CD4-positive, alpha-beta memory T cell (primary cell): ENCODE data around the gene SEMA4B. TPM values are rescaled to one million over a fixed set of nuclear protein-coding genes. Genes with fewer than 3 reads are reported as not detected.

Experiments
- CTCF ChIA-PET: fragments of 350-600 bp; sonication (Branson Sonifier 250); formaldehyde crosslinking; loops from one replicate; lab custom pipeline; 2021; ENCODE audit warnings: inconsistent platforms; ENCODE audit not compliant: partially characterized antibody; lab: Charles Lee
- POLR2A ChIA-PET: fragments of 350-600 bp; sonication (Branson Sonifier 250); formaldehyde crosslinking; loops from one replicate; lab custom pipeline; 2021; ENCODE audit not compliant: partially characterized antibody; lab: Charles Lee
- DNase-seq, 5 donors: peaks; one replicate each; pipeline versions ENCODE4 v3.0.0 to v3.0.0-alpha.2; 2020 to 2022; ENCODE audit warnings: mixed read lengths in 1 of 5
- H3K27ac ChIP-seq: one replicate; pipeline ENCODE4 v1.7.0; 2013; ENCODE audit warnings: low read depth, low read length
- H3K27me3 ChIP-seq: 2 replicates; pipeline ENCODE4 v1.7.0; 2013; ENCODE audit warnings: mild to moderate bottlenecking, low read length, moderate library complexity; ENCODE audit not compliant: insufficient read depth
- H3K36me3 ChIP-seq: 2 replicates; pipeline ENCODE4 v1.7.0; 2013; ENCODE audit warnings: mild to moderate bottlenecking, low read length, moderate library complexity; ENCODE audit not compliant: insufficient read depth
- H3K4me1 ChIP-seq: 2 replicates; pipeline ENCODE4 v1.7.0; 2013; ENCODE audit warnings: mild to moderate bottlenecking, low read length, moderate library complexity; ENCODE audit not compliant: insufficient read depth
- H3K4me3 ChIP-seq, 2 donors: one replicate each; pipeline ENCODE4 v1.7.0; 2013; ENCODE audit warnings: low read length in 2 of 2, mild to moderate bottlenecking in 1 of 2
- H3K9me3 ChIP-seq, 2 donors: one replicate each; pipeline ENCODE4 v1.7.0; 2013; ENCODE audit warnings: low read length in 2 of 2, control low read depth in 1 of 2; ENCODE audit not compliant: control insufficient read depth in 1 of 2
- H3K27ac Mint-ChIP-seq, 7 donors: one replicate each; pipeline ENCODE4 v1.8.0; 2020 to 2021; ENCODE audit warnings: mixed read lengths in 7 of 7, mild to moderate bottlenecking in 6 of 7, inconsistent platforms in 3 of 7, moderate library complexity in 3 of 7
- H3K27me3 Mint-ChIP-seq, 2 donors: one replicate each; pipeline ENCODE4 v1.8.0; 2020 to 2021; ENCODE audit warnings: mixed read lengths in 2 of 2
- H3K36me3 Mint-ChIP-seq, 2 donors: one replicate each; pipeline ENCODE4 v1.8.0; 2020 to 2021; ENCODE audit warnings: mixed read lengths in 2 of 2, inconsistent platforms in 1 of 2, mild to moderate bottlenecking in 1 of 2
- H3K4me1 Mint-ChIP-seq, 4 donors: one replicate each; pipeline ENCODE4 v1.8.0; 2020 to 2021; ENCODE audit warnings: mixed read lengths in 4 of 4, mild to moderate bottlenecking in 1 of 4
- H3K4me3 Mint-ChIP-seq, 8 donors: one replicate each; pipeline ENCODE4 v1.8.0; 2020 to 2021; ENCODE audit warnings: mixed read lengths in 8 of 8, mild to moderate bottlenecking in 7 of 8, moderate library complexity in 6 of 8, inconsistent platforms in 3 of 8
- H3K9me3 Mint-ChIP-seq, 8 donors: one replicate each; pipeline ENCODE4 v1.8.0; 2020 to 2021; ENCODE audit warnings: mixed read lengths in 8 of 8, mild to moderate bottlenecking in 5 of 8, inconsistent platforms in 3 of 8, moderate library complexity in 1 of 8
- intact Hi-C: fragments of 100-400 bp; cut with micrococcal nuclease; formaldehyde crosslinking; loops from one replicate; pipeline ENCODE4 v1.15.1; 2023
- polyA plus RNA-seq, 2 donors: library from polyadenylated mRNA; unstranded; fragments of 300-500 nt; fragmentation: Illumina TruSeq; gene quantifications; one replicate each; pipeline ENCODE4 v1.2.3, GENCODE V29; 2021
- total RNA-seq, 2 experiments: library from RNA; stranded (reverse); gene quantifications; one replicate each; pipeline ENCODE4 v1.2.3, GENCODE V29; 2021

Gene SEMA4B
- total and polyA plus RNA-seq, 4 experiments from 2014 or later: 4.4 to 23.0 (median 14.7) TPM

GRCh38 chr15:90227816-90228772 is 27.0 kb downstream of the SEMA4B start:
- ChIA-PET CTCF (interaction anchor here (1.2 kb wide), 1 partner anchor 42 kb away, joined by 3 read pairs; no protein-coding TSS in a partner anchor), POLR2A (interaction anchor here (7.4 kb wide), 1 partner anchor 25 kb away, joined by 130 read pairs; the partner anchor contains the start of gene SEMA4B)
- H3K9me3 Mint-ChIP-seq: peaks cover 0 to 4% (median 0%) of the 10 kb centered on the region in 8 donors
- peaks cover 29 to 45% of the 10 kb centered on the region in 2 donors for H3K36me3 Mint-ChIP-seq
- H3K4me1 Mint-ChIP-seq: peaks cover 25 to 46% (median 37%) of the 10 kb centered on the region in 4 donors
- H3K4me3 ChIP-seq: no peak overlapping the region
- peaks cover 47% of the 10 kb centered on the region for H3K36me3 ChIP-seq
- H3K27ac Mint-ChIP-seq: peak overlapping the region; percentile 60 to 100 (median 95)
- H3K27me3 ChIP-seq: no peaks in the 10 kb centered on the region
- no peak overlapping the region for H3K4me3 Mint-ChIP-seq
- peaks cover 41% of the 10 kb centered on the region for H3K4me1 ChIP-seq
- no peaks in the 10 kb centered on the region for H3K27me3 Mint-ChIP-seq
- intact Hi-C loops: no loop called here
- H3K9me3 ChIP-seq: no peaks in the 10 kb centered on the region
- DNase-seq: no peak
- peak overlapping the region; percentile 4 for H3K27ac ChIP-seq

- H3K27ac ChIP-seq: peak overlapping the region; percentile 4
- ChIA-PET POLR2A (interaction anchor here (7.4 kb wide), 1 partner anchor 26 kb away, joined by 130 read pairs; the partner anchor contains the start of gene SEMA4B), CTCF (no interaction called here)
- Mint-ChIP-seq H3K4me3 (peak overlapping the region in 1 of 8 donors; percentile 10), H3K27ac (peak overlapping the region; percentile 95 to 100 (median 97)), H3K4me1 (peaks cover 25 to 46% (median 38%) of the 10 kb centered on the region in 4 donors), H3K36me3 (peaks cover 28 to 44% of the 10 kb centered on the region in 2 donors), H3K9me3 (peaks cover 0 to 4% (median 0%) of the 10 kb centered on the region in 8 donors), H3K27me3 (no peaks in the 10 kb centered on the region)
- H3K36me3 ChIP-seq: peaks cover 44% of the 10 kb centered on the region
- no peaks in the 10 kb centered on the region for H3K27me3 ChIP-seq
- H3K9me3 ChIP-seq: no peaks in the 10 kb centered on the region
- no peak overlapping the region for H3K4me3 ChIP-seq
- DNase-seq: no peak
- H3K4me1 ChIP-seq: peaks cover 42% of the 10 kb centered on the region
- intact Hi-C loops: no loop called here
Observed at GRCh38 chr15:90228960-90229359, 27.8 kb downstream of the SEMA4B start.

GRCh38 chr15:90230071-90230494 is 29.0 kb downstream of the SEMA4B start:
- Mint-ChIP-seq H3K4me1 (peaks cover 33 to 55% (median 47%) of the 10 kb centered on the region in 4 donors), H3K36me3 (peaks cover 25 to 47% of the 10 kb centered on the region in 2 donors), H3K27ac (peak overlapping the region; percentile 95 to 100 (median 100)), H3K27me3 (no peaks in the 10 kb centered on the region), H3K4me3 (peak overlapping the region; percentile 10 to 96 (median 58)), H3K9me3 (peaks cover 0 to 4% (median 0%) of the 10 kb centered on the region in 8 donors)
- Histone ChIP-seq H3K27me3 (no peaks in the 10 kb centered on the region), H3K9me3 (no peaks in the 10 kb centered on the region), H3K4me1 (peaks cover 51% of the 10 kb centered on the region), H3K36me3 (peaks cover 34% of the 10 kb centered on the region), H3K4me3 (peak overlapping the region; percentile 34 to 58), H3K27ac (peak overlapping the region; percentile 96)
- ChIA-PET CTCF (interaction anchor here (0.6 to 4.6 kb wide), 3 partner anchors 8 to 15 kb away, joined by 3 to 22 read pairs (median 5); no protein-coding TSS in a partner anchor), POLR2A (interaction anchor here (1.4 to 7.4 kb wide), 5 partner anchors 13 to 43 kb away, joined by 3 to 150 read pairs (median 12); partner anchors contain the start of genes NGRN, SEMA4B and TTLL13)
- intact Hi-C loops: loop anchor here (2.0 to 5.0 kb wide), 3 partner anchors 45 to 338 kb away; partner anchors contain the start of genes AP3S2 and IDH2
- DNase-seq: no peak

DNA sequence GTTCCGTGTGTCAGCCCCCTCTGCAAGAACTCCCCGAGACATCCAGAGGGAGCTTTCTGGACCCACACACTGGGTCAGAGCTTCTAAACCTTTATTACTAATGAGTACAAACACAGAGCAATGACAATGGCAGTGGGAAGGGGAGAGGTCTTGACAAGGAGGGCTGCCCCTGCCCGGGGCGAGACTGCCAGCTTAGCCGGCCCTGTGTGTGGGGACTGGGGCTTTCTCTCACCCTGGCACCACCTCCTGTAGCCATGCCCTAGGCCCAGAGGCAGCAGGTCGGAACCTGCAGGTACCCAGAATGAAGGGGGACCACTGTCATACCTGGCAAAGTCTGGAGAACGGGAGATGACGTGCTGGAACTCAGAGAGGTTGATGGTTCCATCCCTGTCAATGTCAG is 29.5 kb downstream of the SEMA4B start:
- DNase-seq: no peak
- H3K27ac Mint-ChIP-seq: peak overlapping the region; percentile 95 to 100 (median 100)
- no peaks in the 10 kb centered on the region for H3K9me3 ChIP-seq
- ChIA-PET CTCF (interaction anchor here (0.6 to 4.6 kb wide), 6 partner anchors 9 to 35 kb away, joined by 3 to 22 read pairs (median 4); partner anchors contain the start of gene NGRN), POLR2A (interaction anchor here (0.9 to 7.4 kb wide), 13 partner anchors 9 to 668 kb away, joined by 3 to 150 read pairs (median 5); partner anchors contain the start of genes IDH2, IQGAP1, NGRN and SEMA4B)
- peaks cover 25 to 47% of the 10 kb centered on the region in 2 donors for H3K36me3 Mint-ChIP-seq
- H3K27ac ChIP-seq: peak overlapping the region; percentile 96
- peaks cover 53% of the 10 kb centered on the region for H3K4me1 ChIP-seq
- peaks cover 0 to 4% (median 0%) of the 10 kb centered on the region in 8 donors for H3K9me3 Mint-ChIP-seq
- H3K27me3 ChIP-seq: no peaks in the 10 kb centered on the region
- peaks cover 33 to 57% (median 48%) of the 10 kb centered on the region in 4 donors for H3K4me1 Mint-ChIP-seq
- peak overlapping the region; percentile 34 to 58 for H3K4me3 ChIP-seq
- peak overlapping the region; percentile 89 to 96 (median 94) for H3K4me3 Mint-ChIP-seq
- intact Hi-C loops: loop anchor here (1.0 to 5.0 kb wide), 5 partner anchors 9 to 338 kb away; partner anchors contain the start of genes AP3S2, IDH2 and SEMA4B
- H3K27me3 Mint-ChIP-seq: no peaks in the 10 kb centered on the region
- H3K36me3 ChIP-seq: peaks cover 31% of the 10 kb centered on the region

DNA sequence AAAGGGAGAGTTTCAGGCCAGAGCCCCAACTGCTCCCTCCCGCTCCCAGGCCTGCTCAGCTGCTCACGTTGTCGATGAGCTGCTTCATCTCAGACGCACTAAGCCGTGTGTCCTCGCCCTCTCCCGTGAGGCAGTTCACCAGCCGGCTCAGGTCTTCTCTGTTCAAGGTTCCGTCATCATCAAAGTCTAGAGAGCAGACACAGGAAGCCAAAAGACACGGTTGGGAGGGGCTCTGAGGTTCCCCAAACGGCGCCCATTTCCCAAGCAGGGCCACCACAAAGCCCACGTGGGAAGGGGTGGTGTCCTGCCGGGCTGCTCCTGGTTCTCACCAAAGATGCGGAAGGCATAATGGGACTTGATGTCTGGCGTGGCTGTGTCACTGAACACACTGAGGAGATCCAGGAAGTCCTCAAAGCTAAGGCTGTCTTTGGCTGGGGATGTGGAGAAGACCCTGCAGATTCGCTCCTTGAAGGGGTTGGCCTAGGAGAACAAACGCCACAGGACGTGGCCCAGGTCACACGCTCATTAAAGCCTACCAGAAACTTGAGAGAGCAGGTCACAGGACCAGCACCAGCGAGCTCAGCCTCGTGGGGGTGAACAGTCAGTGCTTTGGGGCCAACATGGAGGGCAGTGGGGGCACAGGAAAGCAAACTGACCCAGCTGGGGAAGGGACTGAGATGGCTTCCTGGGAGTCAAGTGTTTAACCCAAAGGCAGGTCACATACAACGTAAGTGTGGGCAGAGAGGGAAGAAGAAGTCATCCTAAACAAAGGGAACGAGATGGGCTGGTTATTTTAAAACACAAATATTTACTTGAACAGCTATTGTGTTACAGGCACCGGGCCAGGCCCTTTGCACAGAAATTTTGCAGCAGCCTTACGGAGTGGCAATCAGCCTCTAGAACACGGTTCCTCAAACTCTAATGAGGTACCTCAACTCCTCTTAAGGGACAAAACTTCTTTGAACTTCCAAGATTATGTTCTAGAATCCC is 30.2 kb downstream of the SEMA4B start:
- ChIA-PET POLR2A (interaction anchor here (0.9 to 7.4 kb wide), 21 partner anchors 10 to 701 kb away, joined by 3 to 150 read pairs (median 5); partner anchors contain the start of genes AP3S2, BLM, HDDC3 and IDH2), CTCF (interaction anchor here (0.6 to 4.6 kb wide), 6 partner anchors 10 to 56 kb away, joined by 3 to 22 read pairs (median 4); partner anchors contain the start of gene NGRN)
- Mint-ChIP-seq H3K4me1 (peaks cover 36 to 60% (median 48%) of the 10 kb centered on the region in 4 donors), H3K36me3 (peaks cover 25 to 47% of the 10 kb centered on the region in 2 donors), H3K9me3 (peaks cover 0 to 4% (median 0%) of the 10 kb centered on the region in 8 donors), H3K4me3 (peak overlapping the region; percentile 89 to 96 (median 94)), H3K27me3 (no peaks in the 10 kb centered on the region), H3K27ac (peak overlapping the region; percentile 95 to 100 (median 100))
- Histone ChIP-seq H3K27ac (peak overlapping the region; percentile 96), H3K4me3 (peak overlapping the region; percentile 46 to 58), H3K9me3 (no peaks in the 10 kb centered on the region), H3K4me1 (peaks cover 53% of the 10 kb centered on the region), H3K27me3 (no peaks in the 10 kb centered on the region), H3K36me3 (peaks cover 31% of the 10 kb centered on the region)
- DNase-seq: peak; percentile 84 to 95 (median 88)
- intact Hi-C loops: loop anchor here (1.0 to 5.0 kb wide), 5 partner anchors 10 to 339 kb away; partner anchors contain the start of genes AP3S2, IDH2 and SEMA4B
